GM10266 (cell line): ENCODE results near the gene INSYN2B.

Source experiments
- DNase-seq: peaks from one replicate; pipeline ENCODE4 v3.0.0; 2012; ENCODE audit errors: extremely low spot score
- CTCF ChIP-seq: IDR thresholded peaks from 2 replicates; pipeline ENCODE4 v1.5.1; 2012; ENCODE audit warnings: mild to moderate bottlenecking, low read depth; ENCODE audit not compliant: control insufficient read depth, insufficient read depth; ENCODE audit errors: missing control alignments

Gene INSYN2B

DNA sequence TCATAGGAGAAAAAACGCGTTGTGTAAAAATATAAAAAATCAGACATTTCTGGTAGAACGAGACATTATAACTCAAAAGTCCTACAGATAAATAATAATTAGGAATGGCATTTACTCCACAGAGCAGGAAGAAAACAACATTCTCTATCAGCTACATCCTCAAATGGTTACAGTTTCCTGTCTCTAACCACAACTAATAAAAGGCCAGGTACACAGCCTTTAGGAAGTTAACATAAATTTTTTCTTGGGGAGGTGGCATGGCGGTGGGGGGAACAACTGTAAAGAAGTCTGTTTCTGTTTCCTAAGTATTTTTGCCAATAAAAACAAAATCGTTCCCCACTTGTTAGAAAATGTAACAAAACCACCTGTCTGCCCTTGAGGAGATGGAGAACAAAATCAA is 44.5 kb downstream of the INSYN2B start:
- no peak for TF ChIP-seq CTCF
- no peak for DNase-seq

DNA sequence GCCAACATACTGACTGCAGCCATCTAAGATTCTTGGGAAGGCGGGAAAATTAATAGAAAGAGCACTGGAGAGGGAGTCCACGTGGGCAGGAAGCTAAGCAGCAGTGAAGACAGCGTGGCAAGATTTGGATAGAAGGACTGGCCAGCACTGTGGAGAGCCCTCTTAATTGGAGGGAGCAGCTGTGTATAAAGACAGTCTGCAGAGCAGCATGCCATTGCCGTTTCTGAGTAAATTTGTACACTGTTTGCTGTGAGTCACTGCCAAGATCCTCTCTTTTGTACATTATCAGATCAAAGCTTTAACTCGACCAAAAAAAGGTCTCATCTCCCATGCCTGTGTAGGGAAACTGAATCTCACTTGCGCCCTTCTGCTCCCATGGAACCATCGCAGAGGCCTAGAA is 45.3 kb downstream of the INSYN2B start:
- no peak for DNase-seq
- no peak for TF ChIP-seq CTCF

DNA sequence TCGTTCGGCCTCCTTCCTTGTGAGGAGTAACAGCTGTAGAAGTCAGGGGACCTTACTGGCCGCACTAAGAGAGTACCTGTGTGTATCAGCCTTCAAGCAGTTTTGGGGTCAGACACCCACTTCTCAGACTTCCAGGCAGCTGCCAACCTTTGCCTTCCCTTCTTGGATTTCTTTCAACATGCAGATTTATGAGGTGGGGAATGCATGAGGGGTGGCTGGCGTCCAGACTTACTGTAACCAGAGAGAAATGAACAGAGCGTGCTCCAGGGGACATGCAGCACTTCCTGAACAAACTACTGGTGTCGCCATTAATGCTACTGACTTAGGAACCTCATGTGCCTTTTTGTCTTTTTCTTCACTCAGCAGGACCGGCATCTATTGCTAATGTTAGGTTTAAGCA is 46.7 kb downstream of the INSYN2B start:
- TF ChIP-seq CTCF: no peak

GRCh38 chr5:169933127-169933526 is 47.2 kb downstream of the INSYN2B start:
- DNase-seq: no peak
- no peak for TF ChIP-seq CTCF

More for the DNA sequence above, 46.7 kb downstream of the INSYN2B start:
- no peak for DNase-seq

GRCh38 chr5:169923988-169924387 is 56.3 kb downstream of the INSYN2B start:
- DNase-seq: no peak
- no peak for TF ChIP-seq CTCF

DNA sequence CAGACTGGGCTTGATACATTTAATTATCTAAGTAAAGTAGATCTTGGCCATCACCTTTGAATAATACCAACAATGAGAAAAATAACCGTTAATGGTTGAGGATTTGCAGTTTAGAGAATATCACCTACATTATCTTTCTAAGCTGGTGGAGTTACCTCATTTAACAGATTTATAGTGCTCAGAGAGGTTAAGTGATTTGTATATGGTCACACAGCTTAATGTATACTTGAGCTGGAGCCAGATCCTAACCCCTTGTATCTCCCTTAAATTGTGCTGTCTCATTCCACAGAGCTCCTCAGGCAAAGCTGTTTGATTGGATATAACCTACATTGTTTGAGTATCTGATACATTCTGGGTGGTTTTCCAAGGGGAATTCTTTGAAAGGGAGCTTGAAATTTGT is 57.8 kb downstream of the INSYN2B start:
- no peak for DNase-seq
- no peak for TF ChIP-seq CTCF

GRCh38 chr5:169921949-169922348 is 58.3 kb downstream of the INSYN2B start:
- TF ChIP-seq CTCF: no peak
- DNase-seq: no peak
